ENCODE data around the gene TBXA2R. TPM values are rescaled to one million over a fixed set of nuclear protein-coding genes. Genes with fewer than 3 reads are reported as not detected.
"Not testable (repeated sequence)": the region's sequence is repeated elsewhere in the genome, so short reads cannot be mapped to it uniquely, and the experiment has no call there.

The TBXA2R gene
- total and polyA plus RNA-seq, 2 donors: 1.4 to 3.8 TPM

DNA sequence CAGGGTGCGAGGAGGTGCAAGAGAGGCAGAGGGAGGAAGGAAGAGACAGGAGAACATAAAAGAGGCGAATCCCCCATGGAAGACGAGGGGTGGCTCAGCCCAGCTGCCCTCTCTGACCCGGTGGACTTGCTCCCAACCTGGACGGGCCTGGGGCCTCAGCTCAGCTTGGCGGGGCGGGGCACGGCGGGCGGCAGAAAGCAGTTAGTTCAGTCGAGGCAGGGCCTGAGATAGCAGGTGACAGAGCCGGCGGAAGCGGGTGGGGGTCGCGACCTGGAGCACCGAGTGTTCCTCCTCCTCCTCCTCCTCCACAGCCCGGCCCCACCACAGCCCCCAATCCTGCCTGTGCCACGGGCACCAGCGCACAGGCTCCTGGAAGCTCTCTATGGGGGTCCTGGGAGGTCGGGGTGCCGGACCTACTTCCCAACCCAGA, 26.9 kb upstream of the TBXA2R start:
- Histone ChIP-seq H3K36me3 (ENCODE audit: insufficient read depth) (peaks cover 2% of the 10 kb centered on the region), H3K27ac (ENCODE audit: low read depth) (no peak overlapping the region), H3K4me3 (ENCODE audit: low read depth, low read length) (no peak overlapping the region), H3K4me1 (ENCODE audit: insufficient read depth) (no peaks in the 10 kb centered on the region)
- 89% methylated on average over 22 of the region's 22 CpGs for WGBS
- no peak for DNase-seq (ENCODE audit: extremely low spot score)

DNA sequence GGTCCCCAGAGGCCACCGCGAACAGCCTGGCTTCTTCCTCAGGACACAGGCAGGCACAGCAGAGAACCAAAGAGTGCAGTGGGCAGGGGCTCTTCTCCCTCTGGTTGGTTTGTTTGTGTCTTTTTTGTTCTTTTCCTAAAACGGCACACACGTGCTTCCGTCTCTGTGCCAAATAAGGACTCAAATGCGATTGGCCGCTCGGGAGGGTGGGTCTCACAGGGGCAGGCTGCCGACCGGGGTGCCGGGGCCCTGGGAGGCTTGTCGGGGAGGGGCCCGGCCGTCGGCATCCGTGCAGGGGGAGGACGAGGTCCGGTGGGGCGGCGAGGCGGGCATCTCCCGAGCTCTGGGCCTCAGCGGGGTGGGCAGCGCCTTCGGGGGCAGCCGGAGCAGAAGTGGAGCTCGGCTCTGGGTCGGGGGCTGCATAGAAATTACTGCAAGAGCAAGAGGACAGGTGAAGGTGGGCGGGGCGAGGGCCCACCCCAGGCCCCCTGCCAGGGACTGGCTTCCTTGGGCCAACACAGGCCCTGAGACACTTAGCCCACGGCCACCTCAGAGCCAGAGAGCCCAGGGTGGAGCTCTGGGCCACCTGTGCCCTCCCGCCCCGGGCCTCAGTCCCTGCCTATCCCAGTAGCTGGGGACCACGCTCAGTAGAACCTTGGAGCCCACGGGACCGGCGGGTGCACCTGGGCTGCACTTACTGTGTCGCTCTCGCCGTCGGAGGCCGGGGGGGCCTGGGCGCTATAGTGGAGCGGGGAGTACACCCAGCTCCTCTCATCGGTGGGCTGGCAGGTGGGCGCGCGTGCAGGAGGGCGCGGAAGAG, 26.3 kb upstream of the TBXA2R start:
- 84% methylated on average over 50 of the region's 50 CpGs for WGBS
- Histone ChIP-seq H3K4me1 (ENCODE audit: insufficient read depth) (no peaks in the 10 kb centered on the region), H3K4me3 (ENCODE audit: low read depth, low read length) (no peak overlapping the region), H3K27ac (ENCODE audit: low read depth) (no peak overlapping the region), H3K36me3 (ENCODE audit: insufficient read depth) (peaks cover 2% of the 10 kb centered on the region)
- no peak for DNase-seq (ENCODE audit: extremely low spot score)

DNA sequence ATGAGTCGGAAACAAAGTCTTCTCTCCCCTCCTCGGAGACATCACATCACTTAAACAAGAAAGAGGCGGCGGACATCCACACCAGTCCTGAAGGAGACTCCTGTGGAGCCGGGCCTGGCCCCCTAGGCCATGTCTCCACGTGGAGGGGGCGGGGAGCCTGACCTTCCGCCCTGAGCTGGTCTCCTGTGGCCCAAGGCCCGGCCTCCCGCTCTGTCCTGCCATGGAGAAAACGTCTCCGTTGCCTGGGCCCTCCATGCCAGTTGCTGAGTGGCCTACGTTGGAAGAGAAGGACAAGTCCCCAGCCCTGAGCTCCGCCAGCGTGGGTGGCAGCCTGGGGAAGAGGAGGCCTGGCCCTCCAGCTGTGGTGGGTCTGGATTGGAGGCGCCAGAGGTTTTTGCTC, 25.4 kb upstream of the TBXA2R start:
- Histone ChIP-seq H3K36me3 (ENCODE audit: insufficient read depth) (peaks cover 1% of the 10 kb centered on the region), H3K4me1 (ENCODE audit: insufficient read depth) (no peaks in the 10 kb centered on the region), H3K27ac (ENCODE audit: low read depth) (no peak overlapping the region), H3K4me3 (ENCODE audit: low read depth, low read length) (no peak overlapping the region)
- DNase-seq (ENCODE audit: extremely low spot score): no peak
- WGBS: 87% methylated on average over 16 of the region's 16 CpGs

DNA sequence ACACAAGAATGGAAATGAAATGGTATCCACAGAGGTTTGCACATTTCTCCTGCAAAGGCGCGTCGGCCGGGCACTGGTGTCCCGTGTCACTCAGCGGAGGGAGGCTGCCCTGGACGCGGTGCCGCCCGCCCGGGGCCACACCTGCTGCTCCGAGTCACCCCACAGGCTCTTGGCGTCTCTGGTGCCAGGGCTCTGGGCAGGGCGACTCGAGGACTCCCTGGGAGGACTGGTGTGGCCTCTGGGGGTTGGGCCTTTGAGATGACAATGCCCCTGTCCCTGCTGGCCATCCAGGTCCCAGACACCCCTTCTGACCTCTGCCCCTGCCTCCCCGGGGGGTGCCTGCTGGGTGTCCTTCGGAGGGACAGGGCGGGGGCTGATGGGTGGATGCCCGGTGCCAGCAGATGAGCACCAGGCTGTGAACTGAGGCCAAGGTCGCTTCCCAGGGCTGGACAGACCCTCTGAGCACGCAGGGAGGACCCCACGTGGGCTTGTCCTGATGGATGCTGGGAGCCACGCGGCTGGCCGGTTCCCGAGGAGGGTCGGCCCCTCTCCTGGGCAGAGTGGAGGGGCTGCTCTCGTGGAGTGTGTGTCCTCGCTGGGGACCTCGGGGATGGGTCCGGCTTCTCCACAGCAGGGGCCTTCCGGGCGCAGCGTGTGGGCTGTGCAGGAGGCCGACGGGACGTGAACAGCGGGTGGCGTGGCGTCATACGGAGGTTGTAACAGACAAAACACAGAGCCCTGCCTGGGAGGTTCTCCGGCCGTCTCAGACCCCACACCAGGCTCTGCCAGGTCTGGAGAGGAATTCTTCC, 24.6 kb upstream of the TBXA2R start:
- WGBS: 92% methylated on average over 43 of the region's 43 CpGs
- Histone ChIP-seq H3K27ac (ENCODE audit: low read depth) (no peak overlapping the region), H3K36me3 (ENCODE audit: insufficient read depth) (no peaks in the 10 kb centered on the region), H3K4me3 (ENCODE audit: low read depth, low read length) (no peak overlapping the region), H3K4me1 (ENCODE audit: insufficient read depth) (no peaks in the 10 kb centered on the region)
- DNase-seq (ENCODE audit: extremely low spot score): no peak

DNA sequence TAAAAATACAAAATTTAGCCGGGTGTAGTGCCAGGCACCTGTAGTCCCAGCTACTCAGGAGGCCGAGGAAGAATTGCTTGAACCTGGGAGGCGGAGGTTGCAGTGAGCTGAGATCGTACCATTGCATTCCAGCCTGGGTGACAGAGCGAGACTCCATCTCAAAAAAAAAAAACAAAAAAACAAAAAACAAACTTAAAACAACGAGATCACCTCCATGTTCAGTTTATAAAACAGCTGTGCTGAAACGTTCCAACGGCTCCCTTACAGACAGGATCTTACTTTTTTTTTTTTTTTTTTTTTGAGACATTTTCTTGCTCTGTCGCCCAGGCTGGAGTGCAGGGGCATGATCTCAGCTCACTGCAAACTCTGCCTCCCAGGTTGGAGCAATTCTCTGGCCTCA, 22.1 kb upstream of the TBXA2R start:
- H3K4me1 ChIP-seq (ENCODE audit: insufficient read depth); H3K27ac ChIP-seq (ENCODE audit: low read depth); DNase-seq (ENCODE audit: extremely low spot score); H3K4me3 ChIP-seq (ENCODE audit: low read depth, low read length); H3K36me3 ChIP-seq (ENCODE audit: insufficient read depth): not testable (repeated sequence)
- WGBS: 64% methylated on average over 9 of the region's 9 CpGs

DNA sequence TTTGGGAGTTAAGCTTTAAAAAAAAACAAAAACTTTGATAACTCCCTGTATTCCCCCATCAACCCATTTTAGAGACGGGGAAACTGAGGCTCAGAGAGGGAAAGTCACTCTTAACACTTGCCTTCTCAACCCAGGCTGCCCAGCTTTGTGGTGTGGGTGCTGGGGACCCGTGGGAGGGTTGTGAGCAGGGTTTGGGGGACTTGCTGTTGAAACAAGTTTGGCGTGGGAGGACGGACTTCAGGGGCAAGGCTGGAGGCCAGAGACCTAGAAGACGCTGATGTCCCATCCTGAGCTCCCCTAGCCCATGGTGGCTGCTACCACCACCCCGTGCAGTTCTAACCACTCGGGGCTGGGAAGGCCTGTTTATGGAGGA, 20.7 kb upstream of the TBXA2R start:
- 63% methylated on average over 7 of the region's 7 CpGs for WGBS
- Histone ChIP-seq H3K4me1 (ENCODE audit: insufficient read depth) (peaks cover 4% of the 10 kb centered on the region), H3K27ac (ENCODE audit: low read depth) (no peak overlapping the region), H3K36me3 (ENCODE audit: insufficient read depth) (no peaks in the 10 kb centered on the region), H3K4me3 (ENCODE audit: low read depth, low read length) (no peak overlapping the region)
- DNase-seq (ENCODE audit: extremely low spot score): no peak

DNA sequence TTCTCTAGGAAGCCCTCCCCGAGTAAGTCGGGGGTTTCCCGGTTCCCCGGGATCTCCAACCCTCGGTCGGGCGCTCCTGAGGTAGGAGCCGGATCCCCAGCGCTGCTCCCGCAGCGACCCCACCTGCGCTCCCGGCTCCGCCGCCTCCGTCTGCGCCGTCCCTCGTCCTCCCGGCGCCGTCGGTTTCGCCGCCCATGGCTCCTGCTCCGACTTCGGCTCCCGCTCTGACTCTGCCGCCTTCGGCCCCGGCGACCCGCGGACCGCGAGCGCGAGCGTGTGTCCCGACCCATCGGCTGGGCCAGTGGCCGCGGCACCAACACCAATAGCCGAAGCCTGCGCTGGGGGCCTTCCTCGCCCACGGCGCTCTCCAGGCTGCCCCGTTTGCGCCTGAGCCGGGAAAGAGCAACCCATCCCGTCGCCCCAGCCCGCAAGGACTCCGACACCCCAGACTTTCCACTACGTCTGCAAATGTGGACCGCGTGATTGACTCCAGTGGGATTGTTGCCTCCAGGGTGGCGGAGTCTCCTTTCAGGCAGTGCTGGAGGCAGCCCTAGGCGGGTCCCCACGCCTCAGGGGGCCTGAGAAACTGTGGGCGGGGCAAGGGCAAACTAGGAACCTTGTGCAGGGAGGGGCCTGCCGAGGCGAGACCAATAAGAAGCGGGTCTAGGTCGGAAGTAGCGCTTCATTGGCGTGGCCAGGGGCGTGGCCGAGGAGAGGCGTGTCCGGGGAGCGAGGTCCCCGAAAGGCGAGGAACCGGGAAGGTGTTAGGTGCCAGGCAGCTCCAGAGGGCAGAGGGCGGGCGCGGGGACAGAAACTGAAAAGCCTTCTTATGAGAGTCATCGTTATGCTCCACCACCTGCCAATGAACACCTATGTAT, 20.0 kb upstream of the TBXA2R start, which contains the start of gene CACTIN:
Gene CACTIN (minus strand): TSS at position 318 of the 878 bp plus-strand sequence. CDS start 28 bp downstream, at position 290.
- Histone ChIP-seq H3K36me3 (ENCODE audit: insufficient read depth) (no peaks in the 10 kb centered on the region), H3K27ac (ENCODE audit: low read depth) (peak within 1 kb of the TSS; percentile 88), H3K4me3 (ENCODE audit: low read depth, low read length) (peak within 1 kb of the TSS; percentile 84), H3K4me1 (ENCODE audit: insufficient read depth) (peaks cover 4% of the 10 kb centered on the region)
- under 1% methylated on average over 80 of the region's 80 CpGs for WGBS
- DNase-seq (ENCODE audit: extremely low spot score): peak; percentile 95

DNA sequence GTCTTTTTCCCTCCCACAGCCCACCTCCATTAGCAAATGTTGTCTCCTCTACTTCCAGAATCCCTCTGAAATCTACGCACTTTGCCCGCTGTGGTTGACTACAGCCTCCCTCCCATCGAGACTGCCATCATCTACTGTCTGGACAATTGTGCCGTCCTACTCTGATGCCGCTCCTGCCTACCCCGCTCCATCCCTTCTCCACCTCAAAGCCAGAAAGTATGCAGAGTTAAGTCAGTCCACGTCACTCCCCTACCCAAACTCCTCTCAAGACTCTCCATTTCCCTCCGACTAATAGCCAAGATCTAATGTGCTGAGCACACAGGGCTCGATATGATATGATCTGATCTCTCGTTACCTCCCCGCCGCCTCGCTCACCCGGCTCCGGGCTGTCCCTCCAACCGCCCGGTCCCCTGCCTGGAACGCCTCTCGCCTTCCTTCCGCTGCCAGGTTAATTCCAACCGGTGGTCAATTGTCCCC, 19.4 kb upstream of the TBXA2R start:
- no peak for DNase-seq (ENCODE audit: extremely low spot score)
- H3K27ac ChIP-seq (ENCODE audit: low read depth): no peak overlapping the region
- H3K4me1 ChIP-seq (ENCODE audit: insufficient read depth): peaks cover 4% of the 10 kb centered on the region
- H3K36me3 ChIP-seq (ENCODE audit: insufficient read depth): peaks cover 2% of the 10 kb centered on the region
- H3K4me3 ChIP-seq (ENCODE audit: low read depth, low read length): peak overlapping the region; percentile 84
- WGBS: 2% methylated on average over 21 of the region's 21 CpGs

DNA sequence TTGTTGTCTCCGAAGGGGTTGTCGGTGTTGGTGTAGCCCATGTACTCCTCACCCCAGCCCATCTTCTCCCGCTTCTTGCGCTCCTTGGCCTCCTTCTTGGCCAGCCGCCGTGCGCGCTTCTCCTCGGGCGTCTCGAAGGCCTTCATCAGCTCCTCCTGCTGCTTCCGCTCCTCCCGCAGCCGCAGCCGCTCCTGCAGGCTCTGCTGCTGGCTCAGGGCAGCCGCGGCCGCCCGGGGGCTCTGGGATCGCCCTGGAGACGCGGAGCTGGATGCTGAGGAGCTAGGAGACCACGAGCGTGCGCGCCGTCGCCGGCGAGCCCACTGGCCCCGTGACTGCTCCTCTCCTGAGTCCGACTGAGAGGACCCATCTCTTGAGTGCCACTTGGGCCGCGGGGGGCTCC, 17.0 kb upstream of the TBXA2R start:
- WGBS: 92% methylated on average over 34 of the region's 34 CpGs
- peaks cover 4% of the 10 kb centered on the region for H3K4me1 ChIP-seq (ENCODE audit: insufficient read depth)
- H3K4me3 ChIP-seq (ENCODE audit: low read depth, low read length): no peak overlapping the region
- no peak for DNase-seq (ENCODE audit: extremely low spot score)
- no peak overlapping the region for H3K27ac ChIP-seq (ENCODE audit: low read depth)
- H3K36me3 ChIP-seq (ENCODE audit: insufficient read depth): peaks cover 3% of the 10 kb centered on the region

DNA sequence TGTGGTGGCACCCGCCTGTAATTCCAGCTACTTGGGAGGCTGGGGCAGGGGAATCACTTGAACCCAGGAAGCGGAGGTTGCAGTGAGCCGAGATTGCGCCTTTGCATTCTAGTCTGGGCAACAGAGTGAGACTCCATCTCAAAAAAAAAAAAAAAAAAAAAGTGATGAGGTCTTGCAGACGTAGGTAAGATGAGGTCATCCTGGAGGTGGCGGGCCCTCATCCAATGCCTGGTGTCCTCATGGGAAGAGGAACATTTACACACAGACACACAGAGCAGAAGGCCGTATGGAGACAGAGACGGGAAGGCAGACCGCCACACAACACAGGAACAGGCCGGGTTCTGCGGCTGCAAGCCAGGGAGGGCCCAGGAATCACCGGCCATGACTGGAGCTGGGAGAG, 15.5 kb upstream of the TBXA2R start:
- 92% methylated on average over 12 of the region's 12 CpGs for WGBS
- no peak for DNase-seq (ENCODE audit: extremely low spot score)
- H3K4me3 ChIP-seq (ENCODE audit: low read depth, low read length): no peak overlapping the region
- H3K27ac ChIP-seq (ENCODE audit: low read depth): no peak overlapping the region
- peaks cover 4% of the 10 kb centered on the region for H3K4me1 ChIP-seq (ENCODE audit: insufficient read depth)
- H3K36me3 ChIP-seq (ENCODE audit: insufficient read depth): peaks cover 3% of the 10 kb centered on the region

DNA sequence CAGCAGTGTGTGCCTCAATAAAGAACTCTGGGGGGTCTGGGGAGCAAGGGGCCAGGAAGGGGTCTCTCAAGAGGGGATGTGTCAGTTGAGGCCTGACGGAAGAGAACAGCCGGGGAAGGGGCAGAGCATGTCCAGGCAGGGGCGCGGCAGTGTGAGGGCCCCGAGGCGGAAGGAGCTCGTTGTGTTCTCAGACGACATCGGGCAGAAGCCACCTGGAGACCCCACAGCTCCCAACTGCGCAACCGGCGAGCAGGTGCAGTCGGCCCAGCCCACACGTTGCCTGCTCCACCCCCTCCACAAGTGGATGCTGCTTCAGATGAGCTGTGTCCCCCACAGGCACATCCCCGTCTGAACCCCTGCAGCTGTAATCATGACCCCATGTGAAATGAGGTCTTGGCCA, 15.0 kb upstream of the TBXA2R start:
- Histone ChIP-seq H3K27ac (ENCODE audit: low read depth) (no peak overlapping the region), H3K36me3 (ENCODE audit: insufficient read depth) (peaks cover 3% of the 10 kb centered on the region), H3K4me1 (ENCODE audit: insufficient read depth) (peaks cover 4% of the 10 kb centered on the region), H3K4me3 (ENCODE audit: low read depth, low read length) (no peak overlapping the region)
- no peak for DNase-seq (ENCODE audit: extremely low spot score)
- 93% methylated on average over 15 of the region's 15 CpGs for WGBS

DNA sequence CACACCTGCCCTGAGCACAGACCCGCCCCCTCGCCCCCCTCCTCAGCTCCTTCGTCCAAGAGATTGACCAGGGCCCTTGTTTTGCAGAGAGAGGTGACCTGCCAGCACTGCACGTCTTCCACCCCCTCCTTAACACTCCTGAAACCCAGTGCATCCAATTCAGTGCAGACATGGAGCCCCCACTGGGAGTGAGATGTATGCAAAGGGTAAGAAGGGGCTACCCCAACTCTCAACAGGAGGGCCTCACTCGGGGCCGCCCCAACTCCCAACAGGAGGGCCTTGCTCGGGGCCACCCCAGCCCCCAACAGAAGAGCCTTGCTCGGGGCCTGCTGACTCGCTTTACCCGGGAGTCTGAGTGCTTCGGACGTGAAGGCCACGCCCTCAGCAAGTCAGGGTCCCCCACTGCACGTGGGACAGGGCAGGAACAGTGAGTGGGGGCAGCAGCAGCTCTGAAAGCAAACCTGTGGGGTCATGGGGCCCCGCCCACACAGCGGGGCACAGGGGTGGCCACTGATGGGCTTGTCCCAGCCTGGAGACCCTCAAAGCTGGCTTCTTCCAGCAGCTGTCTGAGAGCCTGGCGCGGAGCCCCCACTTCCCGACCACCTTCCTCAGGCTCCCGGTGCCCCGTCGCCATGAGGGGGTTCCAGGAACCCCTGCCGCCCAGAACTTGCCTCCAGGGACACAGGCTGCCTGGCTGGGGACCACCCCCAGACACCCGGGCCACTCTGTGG, 14.3 kb upstream of the TBXA2R start:
- DNase-seq (ENCODE audit: extremely low spot score): no peak
- H3K27ac ChIP-seq (ENCODE audit: low read depth): no peak overlapping the region
- 89% methylated on average over 24 of the region's 24 CpGs for WGBS

More for the DNA sequence above, 14.3 kb upstream of the TBXA2R start:
- Histone ChIP-seq H3K4me3 (ENCODE audit: low read depth, low read length) (no peak overlapping the region), H3K36me3 (ENCODE audit: insufficient read depth) (peaks cover 3% of the 10 kb centered on the region), H3K4me1 (ENCODE audit: insufficient read depth) (peaks cover 4% of the 10 kb centered on the region)

All from urinary bladder (tissue), 4 donors.